ENCODE measurements around the gene SEZ6L2. TPM values are rescaled to one million over a fixed set of nuclear protein-coding genes. Genes with fewer than 3 reads are reported as not detected.

SEZ6L2 gene
- total RNA-seq, 1 donor from 2014 or later, result 15.7 TPM

DNA sequence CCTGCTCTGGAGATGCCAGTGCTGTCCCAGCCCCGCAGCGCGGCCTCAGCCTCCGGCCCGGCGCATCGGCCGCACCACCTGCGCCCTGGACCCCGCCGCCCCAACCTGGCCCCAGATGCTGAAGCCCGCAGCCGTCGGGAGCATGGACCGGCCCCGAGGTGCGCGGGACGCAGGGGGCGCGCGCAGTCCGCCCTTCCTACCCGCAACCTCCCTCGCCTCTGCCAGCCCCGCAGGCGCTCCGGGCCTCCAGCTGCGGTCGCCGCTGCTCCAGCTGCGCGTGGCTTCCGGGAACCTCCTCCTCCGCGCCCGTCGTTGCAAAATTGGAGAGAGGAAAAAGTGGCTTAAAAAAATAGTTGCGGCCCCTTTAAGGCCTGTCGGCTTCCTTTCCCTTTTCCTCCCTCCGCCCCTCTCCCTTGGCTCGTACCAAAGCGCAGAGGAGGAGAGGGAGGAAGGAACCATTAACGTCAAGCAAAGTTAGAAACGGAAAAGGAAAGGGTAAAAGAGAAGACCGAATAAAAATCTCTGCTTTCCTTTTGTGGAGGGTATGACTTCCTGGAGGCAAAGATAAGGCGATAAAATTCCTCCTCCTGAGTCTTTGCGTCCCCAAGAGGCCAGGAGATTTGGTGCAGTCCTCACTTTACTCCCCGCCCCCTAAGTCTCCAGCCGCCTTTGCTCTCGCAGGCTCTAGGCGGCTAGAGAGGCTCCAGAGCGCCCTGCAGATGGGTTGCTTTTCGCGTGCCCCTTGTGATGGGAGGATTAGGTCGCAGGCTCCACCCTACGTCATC is 36.3 kb downstream of the SEZ6L2 start, which contains the start of gene CDIPT:
TSS of gene CDIPT (minus strand) at position 343 of the 785 bp plus-strand sequence. CDS start 369 bp downstream, outside the sequence.
- peak in 1 of 2 donors; percentile 95 for DNase-seq (ENCODE audit: extremely low spot score in 2 of 2)
- Histone ChIP-seq H3K9me3 (no peaks in the 10 kb centered on the region), H3K27ac (peak within 1 kb of the TSS; percentile 91), H3K27me3 (no peaks in the 10 kb centered on the region), H3K4me1 (peaks cover 25% of the 10 kb centered on the region), H3K36me3 (peaks cover 0 to 28% of the 10 kb centered on the region in 2 donors), H3K4me3 (peak within 1 kb of the TSS; percentile 84 to 100)
- peak; percentile 81 to 99 for TF ChIP-seq POLR2AphosphoS5 (IDR thresholded peaks at IDR 0.05; ENCODE audit: insufficient read depth in 1 of 2, low read depth in 1 of 2)
- peak in 1 of 2 donors; percentile 11 for TF ChIP-seq POLR2A (IDR thresholded peaks at IDR 0.05)
- TF ChIP-seq, protein P1, sequence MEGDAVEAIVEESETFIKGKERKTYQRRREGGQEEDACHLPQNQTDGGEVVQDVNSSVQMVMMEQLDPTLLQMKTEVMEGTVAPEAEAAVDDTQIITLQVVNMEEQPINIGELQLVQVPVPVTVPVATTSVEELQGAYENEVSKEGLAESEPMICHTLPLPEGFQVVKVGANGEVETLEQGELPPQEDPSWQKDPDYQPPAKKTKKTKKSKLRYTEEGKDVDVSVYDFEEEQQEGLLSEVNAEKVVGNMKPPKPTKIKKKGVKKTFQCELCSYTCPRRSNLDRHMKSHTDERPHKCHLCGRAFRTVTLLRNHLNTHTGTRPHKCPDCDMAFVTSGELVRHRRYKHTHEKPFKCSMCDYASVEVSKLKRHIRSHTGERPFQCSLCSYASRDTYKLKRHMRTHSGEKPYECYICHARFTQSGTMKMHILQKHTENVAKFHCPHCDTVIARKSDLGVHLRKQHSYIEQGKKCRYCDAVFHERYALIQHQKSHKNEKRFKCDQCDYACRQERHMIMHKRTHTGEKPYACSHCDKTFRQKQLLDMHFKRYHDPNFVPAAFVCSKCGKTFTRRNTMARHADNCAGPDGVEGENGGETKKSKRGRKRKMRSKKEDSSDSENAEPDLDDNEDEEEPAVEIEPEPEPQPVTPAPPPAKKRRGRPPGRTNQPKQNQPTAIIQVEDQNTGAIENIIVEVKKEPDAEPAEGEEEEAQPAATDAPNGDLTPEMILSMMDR (IDR thresholded peaks at IDR 0.05), result peak; percentile 3 to 87 (median 59)
- intact Hi-C loops (cut with DNase I), result no loop called here

DNA sequence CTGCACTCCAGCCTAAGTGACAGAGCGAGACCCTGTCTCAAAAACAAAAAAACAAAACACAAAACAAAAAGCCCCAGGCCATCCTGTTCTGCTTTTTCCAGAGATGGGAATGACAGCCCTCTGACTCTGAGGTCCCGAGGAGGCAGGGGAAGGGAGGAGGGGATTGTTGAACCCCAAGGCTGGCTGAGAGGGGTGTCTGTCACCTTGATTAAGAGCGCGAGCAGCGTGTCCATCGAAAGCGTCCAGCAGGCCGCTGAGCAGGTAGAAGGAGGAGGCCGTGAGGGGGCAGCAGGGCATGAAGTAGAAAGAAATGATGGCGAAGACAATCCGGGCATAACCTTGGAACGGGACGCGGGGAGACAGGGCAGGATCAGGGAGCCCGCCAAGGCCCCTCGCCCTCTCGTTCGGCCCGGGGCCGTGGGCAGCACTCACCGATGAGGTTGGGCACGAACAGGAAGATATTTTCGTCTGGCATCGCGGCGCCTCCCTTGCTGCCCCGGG is 36.9 kb downstream of the SEZ6L2 start:
- peak overlapping the region; percentile 91 for H3K27ac ChIP-seq
- intact Hi-C loops (cut with DNase I), result no loop called here
- DNase-seq (ENCODE audit: extremely low spot score in 2 of 2), result no peak
- H3K9me3 ChIP-seq, result no peaks in the 10 kb centered on the region
- H3K4me1 ChIP-seq, result peaks cover 25% of the 10 kb centered on the region
- no peaks in the 10 kb centered on the region for H3K27me3 ChIP-seq
- TF ChIP-seq, protein P1 (IDR thresholded peaks at IDR 0.05), result no peak
- TF ChIP-seq POLR2AphosphoS5 (IDR thresholded peaks at IDR 0.05; ENCODE audit: insufficient read depth in 1 of 2, low read depth in 1 of 2) (no peak), POLR2A (IDR thresholded peaks at IDR 0.05) (no peak)
- peak overlapping the region; percentile 84 to 100 for H3K4me3 ChIP-seq
- peaks cover 0 to 28% of the 10 kb centered on the region in 2 donors for H3K36me3 ChIP-seq

DNA sequence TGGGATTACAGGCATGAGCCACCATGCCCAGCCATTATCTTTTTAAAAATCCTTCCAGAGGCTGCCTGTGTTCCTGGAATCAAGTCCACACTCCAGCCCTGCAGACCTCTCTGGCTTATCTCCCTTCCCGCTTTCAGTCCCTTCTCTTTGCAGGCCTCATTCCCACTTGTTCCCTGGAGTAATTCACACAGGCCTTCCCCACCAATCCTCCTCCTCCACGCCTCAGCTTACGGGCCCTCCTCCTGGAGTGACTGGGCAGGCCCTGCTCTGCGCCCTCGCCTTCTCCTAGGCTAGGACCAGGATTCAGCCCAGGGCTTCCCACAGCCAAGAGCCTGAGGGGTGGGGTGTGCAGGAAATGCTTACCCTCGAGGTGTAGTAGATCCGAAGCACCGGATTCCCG is 39.1 kb downstream of the SEZ6L2 start:
- no peak overlapping the region for H3K4me3 ChIP-seq
- DNase-seq (ENCODE audit: extremely low spot score in 2 of 2), result no peak
- peaks cover 32% of the 10 kb centered on the region for H3K4me1 ChIP-seq
- intact Hi-C loops (cut with DNase I), result no loop called here
- H3K36me3 ChIP-seq, result peaks cover 0 to 28% of the 10 kb centered on the region in 2 donors
- TF ChIP-seq, protein P1 (IDR thresholded peaks at IDR 0.05), result no peak
- TF ChIP-seq POLR2A (IDR thresholded peaks at IDR 0.05) (no peak), POLR2AphosphoS5 (IDR thresholded peaks at IDR 0.05; ENCODE audit: insufficient read depth in 1 of 2, low read depth in 1 of 2) (no peak)
- no peaks in the 10 kb centered on the region for H3K9me3 ChIP-seq
- H3K27me3 ChIP-seq, result no peaks in the 10 kb centered on the region
- H3K27ac ChIP-seq, result no peak overlapping the region

DNA sequence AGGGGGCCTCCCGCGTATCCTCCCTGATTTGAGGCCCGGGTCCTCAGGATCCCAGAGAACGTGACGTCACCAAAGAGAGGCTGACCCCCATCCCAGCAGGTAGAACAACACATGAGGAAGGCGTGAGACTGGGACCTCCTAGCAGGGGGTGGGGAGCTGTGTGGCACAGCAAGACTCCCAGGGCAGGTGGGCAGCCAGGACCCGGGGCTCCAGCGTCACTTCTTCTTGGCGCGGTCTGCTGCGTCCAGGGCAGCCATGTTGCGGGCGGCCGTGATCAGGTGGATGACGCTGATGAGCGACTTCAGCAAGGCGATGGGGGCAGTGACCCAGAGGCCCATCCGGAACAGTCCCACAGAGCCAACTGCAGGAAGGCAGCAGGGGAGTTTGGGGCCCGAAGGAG is 40.4 kb downstream of the SEZ6L2 start:
- TF ChIP-seq, protein P1 (IDR thresholded peaks at IDR 0.05), result no peak
- TF ChIP-seq POLR2A (IDR thresholded peaks at IDR 0.05) (no peak), POLR2AphosphoS5 (IDR thresholded peaks at IDR 0.05; ENCODE audit: insufficient read depth in 1 of 2, low read depth in 1 of 2) (no peak)
- peaks cover 31% of the 10 kb centered on the region for H3K4me1 ChIP-seq
- H3K4me3 ChIP-seq, result no peak overlapping the region
- no peak overlapping the region for H3K27ac ChIP-seq
- intact Hi-C loops (cut with DNase I), result loop anchor here (10.0 kb wide), 1 partner anchor 96 kb away; no protein-coding TSS in a partner anchor
- peaks cover 0 to 28% of the 10 kb centered on the region in 2 donors for H3K36me3 ChIP-seq
- no peaks in the 10 kb centered on the region for H3K9me3 ChIP-seq
- no peak for DNase-seq (ENCODE audit: extremely low spot score in 2 of 2)
- no peaks in the 10 kb centered on the region for H3K27me3 ChIP-seq

Data from vagina (tissue), 2 donors.